HG02678 (cell line): ENCODE measurements around the gene SNX15.
"Not testable (repeated sequence)": the region's sequence is repeated elsewhere in the genome, so short reads cannot be mapped to it uniquely, and the experiment has no call there.

Experiments used
- ATAC-seq: cut with Tn5 transposase; IDR thresholded peaks from one replicate; pipeline ENCODE4 v1.9.1; 2021; ENCODE audit warnings: mild to moderate bottlenecking, moderate library complexity; ENCODE audit not compliant: unreplicated experiment

SNX15 gene, protein sequence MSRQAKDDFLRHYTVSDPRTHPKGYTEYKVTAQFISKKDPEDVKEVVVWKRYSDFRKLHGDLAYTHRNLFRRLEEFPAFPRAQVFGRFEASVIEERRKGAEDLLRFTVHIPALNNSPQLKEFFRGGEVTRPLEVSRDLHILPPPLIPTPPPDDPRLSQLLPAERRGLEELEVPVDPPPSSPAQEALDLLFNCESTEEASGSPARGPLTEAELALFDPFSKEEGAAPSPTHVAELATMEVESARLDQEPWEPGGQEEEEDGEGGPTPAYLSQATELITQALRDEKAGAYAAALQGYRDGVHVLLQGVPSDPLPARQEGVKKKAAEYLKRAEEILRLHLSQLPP

DNA sequence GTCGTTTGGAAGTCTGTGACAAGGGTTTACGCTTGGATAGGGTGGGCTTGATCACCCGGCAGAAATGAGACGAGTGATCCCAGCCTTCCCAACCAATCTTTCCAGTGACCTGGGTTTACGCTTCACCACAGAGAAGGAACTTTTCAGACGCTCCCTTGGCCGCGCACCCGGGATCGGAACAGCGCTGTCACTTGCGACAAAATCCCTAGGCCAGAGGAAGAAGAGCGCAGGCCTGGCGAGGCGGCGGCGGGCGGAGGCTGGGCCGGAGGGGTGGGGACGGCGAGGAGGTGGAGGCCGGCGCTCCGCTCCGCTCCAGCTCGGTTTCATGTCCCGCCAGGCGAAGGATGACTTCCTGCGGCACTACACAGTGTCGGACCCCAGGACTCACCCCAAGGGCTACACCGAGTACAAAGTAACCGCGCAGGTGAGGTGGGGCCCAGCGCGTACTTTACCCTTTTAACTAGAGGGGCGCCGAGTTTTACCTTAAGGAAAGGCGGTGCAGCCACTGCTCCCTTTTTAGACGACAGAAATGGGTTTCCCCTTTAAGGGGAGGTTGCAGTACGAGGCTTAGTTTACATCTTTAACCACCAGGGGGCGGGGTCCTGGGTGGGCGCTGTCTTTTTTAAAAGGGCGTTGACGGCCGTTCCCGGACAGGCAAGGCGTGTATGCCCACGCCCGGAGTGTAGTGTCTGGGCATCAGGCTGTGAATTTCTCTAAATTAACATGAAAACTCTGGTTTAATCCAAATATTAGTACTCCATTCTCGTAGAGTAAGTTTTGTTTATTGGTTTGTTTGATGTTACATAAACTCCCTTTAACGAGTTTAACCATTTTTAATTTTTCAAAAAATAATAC lies at the start of gene SNX15:
TSS of gene SNX15 (plus strand) at position 227 of the 855 bp plus-strand sequence. CDS start at position 326, 99 bp downstream.
- peak; percentile 92 for ATAC-seq

- not testable (repeated sequence) for ATAC-seq
These were observed 43.9 kb upstream of the SNX15 start for GRCh38 chr11:64983339-64983738.

- no peak for ATAC-seq
These were observed 39.0 kb upstream of the SNX15 start for GRCh38 chr11:64987998-64988854.

DNA sequence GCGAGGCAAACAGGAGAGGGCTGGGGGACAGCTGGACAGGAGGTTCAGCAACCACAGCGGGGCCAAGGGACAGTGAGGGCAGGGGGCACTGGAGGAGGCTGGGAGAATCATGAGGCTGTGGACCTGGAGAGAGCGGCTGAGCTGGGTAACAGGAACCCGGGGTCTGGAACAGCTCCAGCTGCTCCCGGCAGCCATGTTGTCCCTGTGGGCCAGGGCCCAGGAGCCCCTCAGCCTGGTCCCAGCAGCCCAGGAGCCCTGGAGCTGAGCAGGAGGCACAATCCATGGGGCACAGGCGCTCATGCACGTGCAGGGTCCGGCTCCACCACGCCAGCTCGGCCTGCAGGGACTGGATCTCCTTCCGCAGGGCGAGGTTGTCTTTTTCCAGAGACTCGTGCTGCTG lies 37.8 kb upstream of the SNX15 start:
- no peak for ATAC-seq

GRCh38 chr11:64990222-64990923 lies 36.9 kb upstream of the SNX15 start:
- no peak for ATAC-seq

DNA sequence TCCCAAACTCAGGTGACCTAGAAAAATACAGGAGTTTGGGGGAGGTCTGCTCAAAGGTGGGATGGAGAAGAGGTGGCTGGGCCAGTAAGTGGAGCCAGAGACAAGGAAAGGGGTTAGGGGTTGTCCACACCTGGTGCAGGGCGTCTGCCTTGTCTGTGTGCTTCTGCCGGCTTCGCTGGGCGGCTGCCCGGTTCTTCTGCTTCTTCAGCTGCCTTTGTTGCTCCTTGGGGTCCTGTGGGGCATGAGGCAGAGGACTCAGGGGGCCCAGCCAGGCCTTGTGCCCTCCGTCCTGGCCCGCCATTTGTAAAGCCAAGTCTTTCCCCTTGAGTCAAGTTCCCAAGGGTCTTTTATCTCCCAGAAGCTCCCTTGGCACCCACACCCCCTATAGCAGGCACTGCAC lies 32.9 kb upstream of the SNX15 start:
- no peak for ATAC-seq

GRCh38 chr11:64996327-64996709 lies 30.9 kb upstream of the SNX15 start:
- no peak for ATAC-seq

DNA sequence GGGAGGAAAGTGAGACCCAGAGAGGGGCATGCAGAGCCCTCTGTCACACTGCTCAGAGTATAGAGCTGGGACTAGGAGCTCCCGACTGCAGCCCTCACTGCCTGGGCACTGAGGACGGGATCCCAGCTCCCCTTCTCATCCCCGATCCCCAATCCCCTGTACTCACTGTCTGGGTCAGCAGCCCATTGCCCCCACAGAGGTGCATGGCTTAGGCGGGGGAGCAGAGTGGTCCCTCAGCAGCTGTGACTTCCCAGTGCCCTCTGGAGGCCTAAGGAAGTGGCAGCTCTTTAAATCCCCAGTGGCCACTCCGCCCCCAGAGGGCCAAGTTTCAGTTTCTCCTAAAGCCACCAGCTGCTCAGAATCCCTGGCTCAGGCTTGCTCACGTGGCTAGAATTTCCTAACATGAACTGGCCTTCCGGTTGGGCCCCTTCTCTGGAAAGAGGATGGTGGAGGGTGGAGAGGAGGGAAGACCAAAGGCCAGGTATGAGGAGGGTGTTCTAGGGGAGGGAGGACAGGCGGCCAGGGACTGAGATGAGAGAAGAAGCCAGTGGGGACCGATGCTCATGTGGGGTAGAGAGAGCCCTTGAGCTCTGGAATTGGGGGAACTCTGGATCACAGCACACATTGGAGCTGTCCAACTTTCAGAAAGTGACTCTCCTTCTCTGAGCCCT lies 30.4 kb upstream of the SNX15 start, which contains the start of gene BATF2:
TSS of gene BATF2 (minus strand) at position 262 of the 671 bp plus-strand sequence. CDS start at position 205, 57 bp downstream.
- ATAC-seq = no peak

DNA sequence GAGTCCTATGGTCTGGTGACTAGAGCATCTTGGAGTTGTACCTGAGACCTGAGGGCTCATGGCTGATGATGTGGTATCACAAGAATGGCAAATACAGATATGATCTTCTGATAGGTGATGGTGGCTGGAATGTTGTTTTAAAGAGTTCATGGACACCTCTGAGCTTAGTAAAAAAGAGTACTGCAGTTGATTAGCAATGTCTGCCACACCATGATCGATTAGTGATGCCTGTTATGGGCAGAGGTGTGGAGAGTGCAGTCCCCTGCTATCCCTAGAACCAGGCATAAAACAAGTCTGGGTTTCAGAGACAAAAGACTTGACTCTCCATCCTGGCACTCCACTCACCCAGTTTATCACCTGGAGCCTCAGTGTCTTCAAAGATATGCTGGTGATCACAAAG lies 29.1 kb upstream of the SNX15 start:
- ATAC-seq = no peak

DNA sequence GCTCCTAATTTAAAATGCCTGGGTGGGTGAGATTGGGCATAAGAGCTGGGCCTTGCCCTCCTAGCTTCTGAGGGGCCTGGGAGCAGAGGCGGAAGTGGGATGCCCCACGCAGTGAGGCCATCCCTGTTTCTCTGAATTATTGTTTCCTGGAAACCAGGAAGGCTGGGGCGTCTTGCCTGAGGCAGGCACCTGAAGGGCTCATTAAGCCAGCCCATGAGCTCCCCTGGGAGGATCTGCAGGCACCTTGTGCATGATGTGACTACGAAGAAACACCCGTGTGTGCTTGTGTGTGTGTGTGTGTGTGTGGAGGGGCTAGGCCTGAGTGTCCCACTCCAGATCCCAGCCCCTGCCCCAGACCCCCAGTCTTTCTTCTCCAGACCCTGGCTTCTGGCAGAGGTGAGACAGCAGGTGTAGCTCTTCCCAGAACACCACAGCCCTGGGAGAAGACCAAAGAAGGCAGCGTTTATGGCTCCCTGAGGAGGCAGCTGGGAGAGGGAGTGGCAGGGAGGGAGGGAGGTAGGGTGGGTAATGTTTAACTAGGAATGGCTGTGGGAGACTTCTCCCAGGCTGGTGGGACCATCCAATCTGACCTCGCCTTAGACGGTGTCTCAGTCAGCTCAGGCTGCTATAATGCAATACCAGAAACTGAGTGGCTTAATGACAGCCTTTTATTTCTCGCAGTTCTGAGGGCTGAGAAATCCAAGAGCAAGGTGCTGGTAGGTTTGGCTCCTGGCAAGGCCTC lies 28.4 kb upstream of the SNX15 start:
- no peak for ATAC-seq

- no peak for ATAC-seq
These were observed 27.8 kb upstream of the SNX15 start for GRCh38 chr11:64999478-64999877.

GRCh38 chr11:65002706-65003105 lies 24.5 kb upstream of the SNX15 start:
- no peak for ATAC-seq

GRCh38 chr11:65003282-65003681 lies 24.0 kb upstream of the SNX15 start:
- ATAC-seq = no peak

GRCh38 chr11:65003968-65004367 lies 23.3 kb upstream of the SNX15 start:
- not testable (repeated sequence) for ATAC-seq

DNA sequence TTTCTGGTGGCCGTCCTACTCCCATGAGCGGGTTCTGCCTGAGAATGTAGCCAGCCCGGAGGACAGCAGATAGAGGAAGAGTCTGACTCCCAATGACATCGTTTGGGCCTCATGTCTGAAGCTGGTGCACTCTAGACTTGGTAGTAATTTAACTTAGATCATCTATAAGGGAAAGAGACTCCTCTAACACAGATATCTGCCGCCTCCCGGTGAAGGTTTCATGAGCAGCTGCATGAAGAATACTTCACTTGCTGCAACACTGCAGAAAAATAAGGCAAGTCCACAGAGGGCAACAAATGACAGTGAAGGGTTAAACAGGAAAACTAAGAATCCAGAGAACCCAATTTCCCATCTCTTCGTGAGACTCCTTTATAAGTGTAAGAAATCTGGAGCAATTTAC lies 19.2 kb upstream of the SNX15 start:
- ATAC-seq = no peak

GRCh38 chr11:65008873-65009272 lies 18.4 kb upstream of the SNX15 start:
- ATAC-seq = no peak

GRCh38 chr11:65013130-65013887 lies 13.9 kb upstream of the SNX15 start:
- peak; percentile 70 for ATAC-seq
